NCI-H2227 treated with DMSO at 0.1 percent for 48 hours (cell line): Measurements from ENCODE around the gene LRRC15.

Source experiments
- DNase-seq: peaks from one replicate; lab custom pipeline; 2025; lab: John Stamatoyannopoulos, UW

LRRC15 gene

GRCh38 chr3:194333212-194333980 lies 36.1 kb downstream of the LRRC15 start:
- DNase-seq = no peak

GRCh38 chr3:194332858-194333211 lies 36.7 kb downstream of the LRRC15 start:
- DNase-seq = no peak

DNA sequence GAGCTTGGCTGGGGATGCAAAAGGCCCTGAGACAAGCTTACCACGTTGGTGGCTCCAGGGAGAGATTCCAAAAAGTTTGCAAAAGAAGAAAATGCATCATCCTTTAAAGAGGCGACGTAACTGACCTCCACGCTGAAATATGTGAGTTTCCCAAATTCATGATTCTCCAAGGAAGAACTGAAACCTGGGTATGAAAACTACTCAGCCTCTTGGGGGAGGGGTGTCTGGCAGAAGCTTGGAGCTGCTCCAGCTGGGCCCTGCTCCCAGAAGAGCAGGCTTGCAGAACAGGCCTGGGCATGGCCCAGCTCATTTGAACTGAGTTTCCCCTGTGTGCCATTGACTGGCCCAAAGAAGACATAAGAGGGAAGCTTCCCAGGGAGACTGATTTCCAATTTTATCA lies 39.0 kb downstream of the LRRC15 start:
- DNase-seq = no peak

GRCh38 chr3:194330160-194330559 lies 39.4 kb downstream of the LRRC15 start:
- DNase-seq = no peak

- no peak for DNase-seq
Measured at GRCh38 chr3:194329583-194329965, 40.0 kb downstream of the LRRC15 start.

DNA sequence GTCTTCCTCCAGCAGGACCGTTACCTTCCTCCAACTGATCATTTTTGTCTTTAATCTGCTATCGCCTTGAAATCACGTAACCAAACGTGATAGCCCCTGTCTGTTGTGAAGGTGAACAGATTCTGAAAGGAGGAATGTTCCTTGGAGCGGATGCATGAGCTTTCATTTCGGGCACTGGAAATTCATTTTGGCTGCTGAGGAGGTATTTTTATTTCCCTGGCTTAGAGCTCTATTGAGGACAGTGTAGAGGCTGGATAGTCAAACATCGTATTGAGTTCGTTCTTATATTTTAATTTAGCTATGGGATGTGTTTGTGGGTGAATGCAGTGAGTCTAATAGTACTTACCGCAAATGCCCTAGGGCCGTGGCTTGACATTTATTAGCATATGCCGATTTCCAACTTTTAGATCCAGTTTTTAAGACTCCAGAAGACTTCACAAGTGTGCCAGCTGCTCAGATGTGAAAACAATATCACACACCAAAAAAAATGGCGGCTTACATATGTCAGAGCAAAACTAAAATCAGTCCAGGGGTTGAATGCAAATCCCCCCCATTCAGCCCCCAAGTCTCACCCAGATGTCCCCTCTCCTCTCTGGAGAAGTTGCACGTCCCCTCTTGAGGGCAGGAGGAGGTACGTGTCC lies 40.5 kb downstream of the LRRC15 start:
- no peak for DNase-seq

DNA sequence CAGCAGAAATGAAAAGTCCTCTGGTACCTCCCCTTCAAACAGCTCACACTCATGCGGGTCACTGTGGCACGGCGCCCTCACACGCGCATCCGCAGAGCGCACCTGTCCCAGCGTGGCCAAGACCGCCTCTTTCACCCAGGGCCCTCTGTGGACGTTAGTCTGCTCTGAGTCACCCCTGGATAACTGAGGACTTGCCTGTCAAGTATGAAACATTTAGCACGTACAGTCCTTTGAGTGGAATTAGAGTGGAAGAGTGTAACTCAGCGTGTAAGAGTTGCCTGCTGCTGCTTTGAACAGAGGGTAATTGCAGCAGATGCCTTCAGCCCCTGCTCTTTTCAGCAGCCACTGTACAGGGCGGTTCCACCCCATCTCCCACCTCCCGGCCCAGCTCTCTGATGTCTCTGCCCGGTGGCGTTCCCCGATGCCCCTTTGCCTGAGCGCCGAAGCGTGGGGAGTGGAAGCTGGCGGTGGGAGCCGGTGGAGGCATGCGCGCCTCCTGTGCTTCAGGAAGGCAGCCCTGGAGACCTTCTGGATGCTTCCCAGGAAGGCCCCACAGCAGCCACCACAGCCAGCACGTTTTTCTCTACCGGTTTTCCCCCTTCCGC lies 41.4 kb downstream of the LRRC15 start:
- DNase-seq = no peak

- no peak for DNase-seq
Measured at GRCh38 chr3:194327218-194328052, 42.1 kb downstream of the LRRC15 start.

GRCh38 chr3:194326968-194327217 lies 42.6 kb downstream of the LRRC15 start:
- DNase-seq = no peak

DNA sequence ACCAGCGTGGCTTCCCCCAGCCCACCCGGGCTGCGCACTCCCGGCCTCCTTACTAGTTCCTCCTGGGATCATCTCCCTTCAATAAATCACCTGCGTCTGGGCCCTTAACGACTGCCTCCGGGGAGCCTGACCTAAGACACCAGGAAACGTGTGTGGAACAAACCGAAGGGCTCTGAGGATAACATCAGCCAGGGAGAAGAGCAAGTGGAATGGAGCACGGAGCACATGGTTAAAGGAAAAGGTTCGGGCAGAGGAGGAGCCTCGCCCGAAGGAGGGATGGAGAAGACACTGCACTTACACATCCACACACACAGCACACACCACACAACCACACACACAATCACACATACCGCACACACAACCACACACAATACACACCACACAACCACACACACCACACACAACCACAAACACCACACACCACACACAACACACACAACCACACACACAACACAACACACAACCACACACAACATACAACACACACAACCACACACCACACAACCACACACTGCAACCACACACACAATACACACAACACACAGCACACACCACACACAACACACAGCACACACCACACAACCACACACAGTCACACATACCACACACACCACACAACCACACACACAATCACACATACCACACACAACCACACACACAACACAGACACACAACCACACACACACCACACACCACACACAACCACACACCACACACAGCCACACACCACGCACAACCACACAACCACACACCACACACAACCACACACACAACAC lies 43.2 kb downstream of the LRRC15 start:
- DNase-seq = no peak

DNA sequence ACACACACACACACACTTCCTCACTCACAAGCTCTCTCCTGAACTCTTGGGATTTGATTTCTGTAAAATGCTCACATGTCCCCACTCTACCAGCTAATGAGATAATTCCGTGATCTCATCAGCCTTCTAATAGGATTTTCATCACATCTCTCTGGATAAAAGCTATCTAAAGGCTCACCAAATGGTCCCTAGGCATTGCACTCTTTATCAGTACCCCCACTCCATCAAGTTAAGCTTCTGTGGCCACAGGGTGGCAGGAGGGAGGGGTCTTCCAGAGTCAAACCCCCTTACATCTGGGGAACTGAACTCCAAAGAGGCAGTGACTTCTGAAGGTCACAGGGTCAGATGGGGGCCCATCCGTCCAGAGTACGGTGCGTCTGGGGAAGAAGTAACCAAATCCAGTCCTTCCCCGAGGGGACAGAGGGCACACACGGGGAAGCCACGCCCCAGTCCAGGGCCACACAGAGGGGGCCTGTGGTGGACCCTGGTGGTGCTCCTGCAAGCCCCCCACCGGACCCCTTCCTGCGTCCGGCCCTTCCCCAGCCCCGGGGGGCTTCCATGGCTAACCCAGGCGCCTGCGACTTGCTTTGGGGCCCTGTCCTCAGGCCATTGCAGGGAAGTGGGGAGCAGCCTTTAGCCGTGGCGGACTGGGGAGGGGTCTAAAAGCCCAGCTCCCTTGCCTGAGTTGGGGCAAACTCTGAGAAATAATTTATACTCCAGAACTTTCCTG lies 44.0 kb downstream of the LRRC15 start:
- DNase-seq = no peak

DNA sequence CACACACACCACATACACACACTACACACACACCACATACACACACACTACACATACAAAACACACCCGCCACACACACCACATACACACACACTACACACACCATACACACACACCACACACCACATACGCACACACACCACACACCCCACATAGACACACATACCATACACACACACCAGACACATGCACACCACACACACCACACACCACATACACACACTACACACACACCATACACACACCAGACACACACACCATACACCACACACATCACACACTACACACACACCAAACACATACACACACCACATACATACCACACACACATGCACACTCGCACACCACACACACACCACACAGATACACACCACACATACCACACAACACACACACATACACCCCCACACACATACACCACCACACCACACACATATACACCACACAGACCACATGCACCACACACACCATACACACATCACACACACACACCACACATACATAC lies 44.7 kb downstream of the LRRC15 start:
- no peak for DNase-seq

GRCh38 chr3:194323785-194324735 lies 45.5 kb downstream of the LRRC15 start:
- no peak for DNase-seq

DNA sequence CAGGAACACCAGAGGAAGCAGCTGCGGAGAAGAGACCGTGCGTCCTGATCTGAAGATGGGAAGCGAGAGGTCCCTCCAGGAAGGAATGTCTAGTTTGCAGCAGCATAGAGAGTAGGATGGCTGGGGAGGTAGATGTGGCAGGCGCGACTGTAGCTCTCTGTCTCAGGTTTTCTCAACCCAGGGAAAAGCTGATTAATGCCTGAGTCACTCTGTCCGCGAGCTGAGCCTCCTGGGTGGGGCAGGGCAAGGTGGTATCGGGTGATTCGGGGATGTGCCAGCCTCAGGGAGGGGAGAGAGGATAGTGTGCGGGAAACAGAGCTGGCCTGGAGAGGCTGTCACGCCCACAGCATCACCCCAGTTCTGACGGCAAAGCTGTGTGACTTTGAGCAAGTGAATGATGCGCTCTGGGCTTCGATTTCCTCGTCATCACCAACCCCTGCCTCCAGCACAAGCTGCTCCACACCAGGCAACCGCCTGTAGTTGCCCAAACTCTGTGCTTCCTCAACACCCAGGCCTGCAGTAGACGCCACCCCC lies 46.8 kb downstream of the LRRC15 start:
- DNase-seq = no peak

GRCh38 chr3:194321693-194322640 lies 47.6 kb downstream of the LRRC15 start:
- DNase-seq = no peak

DNA sequence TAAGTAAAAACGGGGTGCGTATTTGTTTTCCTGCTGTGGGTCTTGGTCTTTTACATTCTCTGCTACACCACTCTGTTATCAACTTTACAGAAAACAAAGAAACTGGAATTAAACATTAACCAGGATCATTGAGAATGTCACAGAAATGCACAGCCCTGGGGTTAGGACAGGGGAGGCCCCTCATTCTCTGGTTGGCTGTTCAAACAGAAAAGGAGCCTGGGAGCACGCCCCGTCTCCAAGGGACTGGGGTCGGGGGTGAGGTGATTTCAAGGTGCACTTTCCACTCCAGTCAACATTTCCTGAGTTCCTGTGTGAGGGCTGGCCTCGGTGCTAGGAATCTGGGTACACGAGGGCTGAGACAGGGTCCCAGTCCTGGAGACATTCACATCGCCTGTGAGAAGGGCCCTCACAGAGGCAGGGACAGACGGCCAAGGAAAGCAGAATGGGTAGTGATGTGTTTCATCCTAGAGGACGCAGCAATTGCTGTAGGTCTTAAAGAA lies 48.7 kb downstream of the LRRC15 start:
- DNase-seq = no peak

DNA sequence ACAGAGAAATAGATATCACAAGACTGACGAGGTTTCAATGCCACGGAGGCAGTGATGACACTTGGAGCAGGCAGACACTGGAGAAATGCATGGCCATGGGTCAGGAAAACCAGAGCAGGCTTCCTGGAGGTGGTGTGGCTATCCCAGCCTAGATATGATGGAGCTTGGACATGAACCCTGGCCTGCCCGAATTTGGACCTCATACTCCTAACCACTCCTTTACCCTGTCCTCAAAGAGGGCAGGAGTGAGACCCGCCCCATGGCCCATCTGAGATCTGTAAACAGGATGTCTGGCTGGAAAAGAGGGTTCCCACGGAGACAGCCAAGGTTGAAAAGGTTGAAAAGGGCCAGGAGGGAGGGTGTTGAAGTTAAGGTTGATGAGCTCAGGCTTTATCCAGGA lies 49.4 kb downstream of the LRRC15 start:
- no peak for DNase-seq

- DNase-seq = no peak
Measured at GRCh38 chr3:194318511-194319161, 50.9 kb downstream of the LRRC15 start.
